GM12872 (cell line): Measurements from ENCODE around the gene CTNNB1.

Experiments
- TF ChIP-seq, protein P1 (sequence below): IDR thresholded peaks from 3 replicates; pipeline ENCODE4 v1.5.1; 2011; ENCODE audit warnings: low read depth, mild to moderate bottlenecking, low read length, moderate library complexity; ENCODE audit not compliant: insufficient read depth

Gene CTNNB1

DNA sequence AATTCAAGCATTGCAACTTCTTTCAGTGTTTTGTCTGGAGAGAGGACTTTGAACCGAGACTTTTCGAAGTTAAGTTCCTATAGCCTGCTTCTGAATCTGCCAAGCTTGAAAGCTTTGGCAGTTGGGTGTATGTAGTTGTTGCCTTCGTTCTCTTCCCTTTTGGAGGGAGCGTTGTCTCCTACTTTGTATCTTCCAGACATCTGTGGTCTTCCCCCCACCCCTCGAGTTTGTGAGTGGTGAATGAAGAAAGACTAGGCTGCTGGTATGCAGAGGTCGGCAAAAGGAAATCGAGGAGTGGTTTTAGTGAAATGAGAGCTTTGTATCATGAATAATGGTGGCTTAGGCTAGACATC is 1.3 kb downstream of the CTNNB1 start:
- TF ChIP-seq, protein P1, sequence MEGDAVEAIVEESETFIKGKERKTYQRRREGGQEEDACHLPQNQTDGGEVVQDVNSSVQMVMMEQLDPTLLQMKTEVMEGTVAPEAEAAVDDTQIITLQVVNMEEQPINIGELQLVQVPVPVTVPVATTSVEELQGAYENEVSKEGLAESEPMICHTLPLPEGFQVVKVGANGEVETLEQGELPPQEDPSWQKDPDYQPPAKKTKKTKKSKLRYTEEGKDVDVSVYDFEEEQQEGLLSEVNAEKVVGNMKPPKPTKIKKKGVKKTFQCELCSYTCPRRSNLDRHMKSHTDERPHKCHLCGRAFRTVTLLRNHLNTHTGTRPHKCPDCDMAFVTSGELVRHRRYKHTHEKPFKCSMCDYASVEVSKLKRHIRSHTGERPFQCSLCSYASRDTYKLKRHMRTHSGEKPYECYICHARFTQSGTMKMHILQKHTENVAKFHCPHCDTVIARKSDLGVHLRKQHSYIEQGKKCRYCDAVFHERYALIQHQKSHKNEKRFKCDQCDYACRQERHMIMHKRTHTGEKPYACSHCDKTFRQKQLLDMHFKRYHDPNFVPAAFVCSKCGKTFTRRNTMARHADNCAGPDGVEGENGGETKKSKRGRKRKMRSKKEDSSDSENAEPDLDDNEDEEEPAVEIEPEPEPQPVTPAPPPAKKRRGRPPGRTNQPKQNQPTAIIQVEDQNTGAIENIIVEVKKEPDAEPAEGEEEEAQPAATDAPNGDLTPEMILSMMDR, result no peak

GRCh38 chr3:41202075-41202833 is 2.9 kb downstream of the CTNNB1 start:
- TF ChIP-seq, protein P1, result no peak

DNA sequence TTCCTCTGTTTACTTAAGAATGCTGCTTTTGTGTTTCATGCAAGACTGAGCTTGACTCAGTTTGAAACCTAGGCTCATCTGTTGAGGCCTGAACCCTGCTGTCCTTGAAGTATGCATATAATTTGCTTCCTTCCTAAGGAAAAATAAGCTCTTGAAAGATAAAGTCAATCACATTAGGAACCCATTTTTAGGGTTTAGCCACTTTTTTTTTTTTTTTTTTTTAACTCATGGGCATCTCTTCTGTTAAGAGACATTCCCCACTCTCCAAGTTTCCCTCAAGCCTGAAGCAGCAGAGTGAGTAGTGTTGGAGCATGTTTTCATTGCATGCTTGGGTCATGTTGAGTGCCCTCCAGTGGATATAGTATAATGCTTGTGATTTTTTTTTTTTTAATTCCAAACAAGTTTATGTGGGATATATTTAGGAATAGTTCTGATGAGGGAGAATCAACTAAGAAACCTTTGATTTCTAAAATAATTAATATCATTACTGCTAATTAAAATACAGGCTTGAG is 3.6 kb downstream of the CTNNB1 start:
- TF ChIP-seq, protein P1, result 0 out of 3 replicates have a peak, but pooled peaks have one; percentile 16

DNA sequence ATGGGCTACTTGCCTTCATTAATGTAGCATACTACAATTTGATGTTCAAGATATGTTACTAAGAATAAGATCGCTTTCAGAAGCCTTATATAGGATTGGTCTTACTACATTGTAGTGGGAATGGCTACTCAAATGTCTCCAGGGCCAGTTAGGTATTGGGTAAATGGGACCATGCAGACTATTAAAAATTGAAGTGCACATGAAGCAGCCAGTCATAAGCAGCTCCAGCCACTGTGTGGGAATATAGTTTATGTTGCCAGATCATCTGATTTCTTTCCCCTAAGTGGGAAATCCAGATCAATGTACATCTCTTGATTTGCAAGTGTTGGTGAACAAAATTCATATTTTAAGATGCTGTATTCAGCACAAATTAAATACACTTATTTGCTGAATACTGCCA is 5.1 kb downstream of the CTNNB1 start:
- TF ChIP-seq, protein P1, result no peak

DNA sequence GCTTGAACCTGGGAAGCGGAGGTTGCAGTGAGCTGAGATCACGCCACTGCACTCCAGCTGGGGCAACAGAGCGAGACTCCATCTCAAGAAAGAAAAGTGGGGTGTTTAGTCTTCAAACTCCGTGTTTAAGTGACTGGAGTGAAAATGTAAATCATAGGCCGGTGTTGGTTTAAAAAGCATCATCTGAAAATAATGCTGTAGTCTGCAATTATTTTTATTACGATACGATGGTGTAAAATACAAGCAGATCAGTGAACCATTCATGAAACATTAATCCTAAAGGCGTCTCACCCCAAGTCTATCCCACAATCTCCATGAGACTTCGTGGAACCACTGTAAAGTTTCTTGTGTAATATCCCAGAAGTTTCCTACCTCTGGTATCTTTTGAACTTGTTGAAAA is 6.3 kb downstream of the CTNNB1 start:
- TF ChIP-seq, protein P1, result no peak

GRCh38 chr3:41207355-41207754 is 8.1 kb downstream of the CTNNB1 start:
- TF ChIP-seq, protein P1, result no peak

DNA sequence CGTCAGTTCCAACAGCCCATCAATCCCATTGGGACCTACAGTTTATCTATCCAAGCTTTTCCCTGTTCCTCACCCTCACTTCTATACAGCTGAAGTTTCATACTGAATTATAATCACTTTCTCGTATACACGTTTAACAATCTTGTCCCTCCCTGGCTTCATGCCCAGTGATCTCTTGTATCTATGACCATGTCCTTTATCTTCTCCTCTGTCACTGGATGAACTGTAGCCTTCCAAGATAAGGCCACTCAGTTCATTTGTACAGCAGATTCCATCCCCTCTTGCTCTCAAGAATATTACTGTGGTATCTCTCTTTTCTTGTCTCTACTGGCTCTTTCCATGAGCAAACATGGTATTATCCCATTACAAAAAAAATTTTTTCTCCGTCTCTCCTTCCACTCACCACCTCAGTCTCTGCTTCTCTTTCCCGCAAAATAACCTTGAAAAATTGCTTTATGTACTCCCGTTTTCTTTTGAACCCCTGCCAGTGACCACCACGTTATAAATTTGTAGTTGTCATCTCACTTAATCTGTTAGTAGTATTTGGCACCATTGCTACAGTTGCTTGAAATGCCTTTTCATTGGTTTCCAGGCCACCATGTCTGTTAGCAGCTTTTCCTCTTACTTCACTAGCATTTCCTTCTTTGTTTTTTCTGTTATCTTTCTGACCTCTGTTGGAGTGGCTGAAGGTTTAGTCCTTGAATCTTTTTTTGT is 9.4 kb downstream of the CTNNB1 start:
- TF ChIP-seq, protein P1, result no peak
